HUES64 (cell line): ENCODE results near the gene PPFIA3.

Experiments used
- H3K27ac ChIP-seq: 2 replicates; pipeline ENCODE4 v1.7.0; 2013; ENCODE audit warnings: low read depth, low read length, inconsistent platforms
- H3K27me3 ChIP-seq: 2 replicates; pipeline ENCODE4 v1.6.1; 2013; ENCODE audit warnings: mild to moderate bottlenecking, low read length; ENCODE audit not compliant: insufficient read depth
- H3K36me3 ChIP-seq: 2 replicates; pipeline ENCODE4 v1.6.1; 2013; ENCODE audit warnings: mild to moderate bottlenecking, low read length; ENCODE audit not compliant: insufficient read depth
- H3K4me1 ChIP-seq: 2 replicates; pipeline ENCODE4 v1.6.1; 2013; ENCODE audit warnings: mild to moderate bottlenecking, low read length, moderate library complexity; ENCODE audit not compliant: insufficient read depth
- H3K4me3 ChIP-seq: 2 replicates; pipeline ENCODE4 v1.5.1; 2013; ENCODE audit warnings: mild to moderate bottlenecking, low read length, moderate library complexity
- H3K9ac ChIP-seq: 2 replicates; pipeline ENCODE4 v1.6.1; 2013; ENCODE audit warnings: mild to moderate bottlenecking, low read depth, low read length
- H3K9me3 ChIP-seq: 2 replicates; pipeline ENCODE4 v1.6.1; 2013; ENCODE audit warnings: low read depth, low read length; ENCODE audit not compliant: insufficient read depth
- WGBS: fragments of 150-250, 120-280 bp; methylation state at CpG from one replicate; pipeline ENCODE4 v1.1.7; 2013; ENCODE audit warnings: missing lambda C conversion rate; 5-methylcytosine and 5-hydroxymethylcytosine counted together

Gene PPFIA3

GRCh38 chr19:49085868-49086232 lies 33.5 kb upstream of the PPFIA3 start:
- Histone ChIP-seq H3K27me3 (no peaks in the 10 kb centered on the region), H3K9ac (peak overlapping the region; percentile 99), H3K9me3 (no peaks in the 10 kb centered on the region), H3K4me1 (peaks cover 3% of the 10 kb centered on the region), H3K27ac (peak overlapping the region; percentile 98), H3K36me3 (peaks cover 39% of the 10 kb centered on the region), H3K4me3 (peak overlapping the region; percentile 99)
- 3% methylated on average over 14 of the region's 14 CpGs for WGBS

- H3K27ac ChIP-seq, result peak overlapping the region; percentile 98; the same call in 1 of the 2 replicates
- no peaks in the 10 kb centered on the region for H3K27me3 ChIP-seq
- peaks cover 44% of the 10 kb centered on the region for H3K36me3 ChIP-seq
- 68% methylated on average over 11 of the region's 11 CpGs for WGBS
- H3K4me3 ChIP-seq, result peak overlapping the region; percentile 99
- H3K9ac ChIP-seq, result peak overlapping the region; percentile 99
- H3K9me3 ChIP-seq, result no peaks in the 10 kb centered on the region
- H3K4me1 ChIP-seq, result peaks cover 3% of the 10 kb centered on the region
Observed at GRCh38 chr19:49086296-49086695, 33.0 kb upstream of the PPFIA3 start.

- no peak overlapping the region for H3K27ac ChIP-seq
- peaks cover 89% of the 10 kb centered on the region for H3K36me3 ChIP-seq
- WGBS, result 96% methylated on average over 17 of the region's 17 CpGs
- H3K4me3 ChIP-seq, result no peak overlapping the region
- no peaks in the 10 kb centered on the region for H3K9me3 ChIP-seq
- H3K9ac ChIP-seq, result no peak overlapping the region
- no peaks in the 10 kb centered on the region for H3K4me1 ChIP-seq
- no peaks in the 10 kb centered on the region for H3K27me3 ChIP-seq
Observed at GRCh38 chr19:49091391-49092038, 27.8 kb upstream of the PPFIA3 start.

- H3K27ac ChIP-seq, result no peak overlapping the region
- no peaks in the 10 kb centered on the region for H3K9me3 ChIP-seq
- 94% methylated on average over 6 of the region's 6 CpGs for WGBS
- no peaks in the 10 kb centered on the region for H3K4me1 ChIP-seq
- no peak overlapping the region for H3K9ac ChIP-seq
- no peak overlapping the region for H3K4me3 ChIP-seq
- H3K36me3 ChIP-seq, result peaks cover 84% of the 10 kb centered on the region
- no peaks in the 10 kb centered on the region for H3K27me3 ChIP-seq
Observed at GRCh38 chr19:49092686-49093085, 26.7 kb upstream of the PPFIA3 start.

- H3K4me1 ChIP-seq, result no peaks in the 10 kb centered on the region
- H3K9ac ChIP-seq, result no peak overlapping the region
- H3K4me3 ChIP-seq, result no peak overlapping the region
- H3K9me3 ChIP-seq, result no peaks in the 10 kb centered on the region
- WGBS, result 93% methylated on average over 23 of the region's 23 CpGs
- H3K27ac ChIP-seq, result no peak overlapping the region; the same call in 1 of the 2 replicates
- H3K27me3 ChIP-seq, result no peaks in the 10 kb centered on the region
- peaks cover 89% of the 10 kb centered on the region for H3K36me3 ChIP-seq
Observed at GRCh38 chr19:49094505-49095482, 24.6 kb upstream of the PPFIA3 start.

GRCh38 chr19:49097453-49098288 lies 21.7 kb upstream of the PPFIA3 start:
- Histone ChIP-seq H3K36me3 (peaks cover 83% of the 10 kb centered on the region), H3K4me3 (no peak overlapping the region), H3K27ac (peak overlapping the region; percentile 45; the same call in 1 of the 2 replicates), H3K9ac (no peak overlapping the region), H3K4me1 (no peaks in the 10 kb centered on the region), H3K9me3 (no peaks in the 10 kb centered on the region), H3K27me3 (no peaks in the 10 kb centered on the region)
- 72% methylated on average over 8 of the region's 8 CpGs for WGBS

- no peaks in the 10 kb centered on the region for H3K4me1 ChIP-seq
Observed at GRCh38 chr19:49098795-49099194, 20.5 kb upstream of the PPFIA3 start.

GRCh38 chr19:49101160-49101559 lies 18.2 kb upstream of the PPFIA3 start:
- H3K9ac ChIP-seq, result no peak overlapping the region
- H3K4me3 ChIP-seq, result no peak overlapping the region
- H3K9me3 ChIP-seq, result no peaks in the 10 kb centered on the region
- H3K4me1 ChIP-seq, result no peaks in the 10 kb centered on the region
- WGBS, result 91% methylated on average over 12 of the region's 12 CpGs
- no peak overlapping the region for H3K27ac ChIP-seq
- peaks cover 82% of the 10 kb centered on the region for H3K36me3 ChIP-seq
- H3K27me3 ChIP-seq, result no peaks in the 10 kb centered on the region

More at GRCh38 chr19:49098795-49099194, 20.5 kb upstream of the PPFIA3 start:
- H3K9ac ChIP-seq, result no peak overlapping the region
- WGBS, result 95% methylated on average over 4 of the region's 4 CpGs
- H3K27ac ChIP-seq, result no peak overlapping the region
- no peaks in the 10 kb centered on the region for H3K9me3 ChIP-seq
- no peak overlapping the region for H3K4me3 ChIP-seq
- peaks cover 84% of the 10 kb centered on the region for H3K36me3 ChIP-seq
- H3K27me3 ChIP-seq, result no peaks in the 10 kb centered on the region

GRCh38 chr19:49102303-49102702 lies 17.0 kb upstream of the PPFIA3 start:
- Histone ChIP-seq H3K36me3 (peaks cover 87% of the 10 kb centered on the region), H3K4me1 (no peaks in the 10 kb centered on the region), H3K9me3 (no peaks in the 10 kb centered on the region), H3K27ac (no peak overlapping the region), H3K27me3 (no peaks in the 10 kb centered on the region), H3K9ac (no peak overlapping the region), H3K4me3 (no peak overlapping the region)
- WGBS, result 96% methylated on average over 12 of the region's 12 CpGs

- WGBS, result 95% methylated on average over 32 of the region's 33 CpGs
- H3K4me1 ChIP-seq, result no peaks in the 10 kb centered on the region
- no peak overlapping the region for H3K27ac ChIP-seq
- no peak overlapping the region for H3K9ac ChIP-seq
- peaks cover 91% of the 10 kb centered on the region for H3K36me3 ChIP-seq
- no peaks in the 10 kb centered on the region for H3K9me3 ChIP-seq
- no peak overlapping the region for H3K4me3 ChIP-seq
- H3K27me3 ChIP-seq, result no peaks in the 10 kb centered on the region
Observed at GRCh38 chr19:49103331-49104085, 15.8 kb upstream of the PPFIA3 start.
